PFSK-1 (cell line): ENCODE measurements around the gene CEP85L.

Experiments
- FOXP2 ChIP-seq: optimal IDR thresholded peaks from 2 replicates; pipeline ENCODE3; 2011; ENCODE audit warnings: borderline replicate concordance, control low read depth, inconsistent platforms; ENCODE audit not compliant: insufficient read depth; ENCODE audit errors: extremely low read length, extremely low read depth
- POLR2AphosphoS5 ChIP-seq: IDR thresholded peaks from 2 replicates; pipeline ENCODE4 v1.6.1; 2012; ENCODE audit warnings: low read depth, mild to moderate bottlenecking, control low read depth, low read length, moderate library complexity
- REST ChIP-seq, 2 experiments: IDR thresholded peaks; 2 replicates each; pipeline versions ENCODE4 v1.6.1 to v1.8.0; 2011 to 2012; ENCODE audit warnings: low read depth in 2 of 2, low read length in 2 of 2, control low read depth in 1 of 2, inconsistent platforms in 1 of 2, mild to moderate bottlenecking in 1 of 2, moderate library complexity in 1 of 2; ENCODE audit not compliant: insufficient read depth in 1 of 2
- SIN3A ChIP-seq: IDR thresholded peaks from 2 replicates; pipeline ENCODE4 v1.6.1; 2012; ENCODE audit warnings: mild to moderate bottlenecking, low read length, moderate library complexity, borderline replicate concordance; ENCODE audit not compliant: insufficient read depth
- TAF1 ChIP-seq: IDR thresholded peaks from 2 replicates; pipeline ENCODE4 v1.6.1; 2012; ENCODE audit warnings: low read length, control low read depth, borderline replicate concordance; ENCODE audit not compliant: insufficient read depth

- TF ChIP-seq TAF1 (no peak), REST (IDR thresholded peaks at IDR 0.05; ENCODE audit: insufficient read depth in 1 of 2, low read depth in 2 of 2, low read length in 2 of 2) (no peak), POLR2AphosphoS5 (no peak), SIN3A (no peak), FOXP2 (no peak)
These were observed 181.9 kb downstream of the CEP85L start for GRCh38 chr6:118469468-118469867.
